HCT116 (cell line): ENCODE measurements around the gene NDUFB3.

Source experiments
- JUND ChIP-seq: IDR thresholded peaks from 2 replicates; pipeline ENCODE4 v1.6.1; 2012
- POLR2A ChIP-seq: IDR thresholded peaks from 2 replicates; pipeline ENCODE4 v1.7.0; 2011; ENCODE audit warnings: borderline replicate concordance; ENCODE audit not compliant: insufficient read depth, insufficient read length; ENCODE audit errors: extremely low read depth
- TF ChIP-seq, protein P1 (sequence below): IDR thresholded peaks from 2 replicates; pipeline ENCODE4 v1.6.1; 2012
- TF ChIP-seq, protein P2 (sequence below), 3 experiments: fragments of 200-600 bp in 1 of 3; sonication (generic) in 1 of 3; IDR thresholded peaks in 2 of 3; conservative IDR thresholded peaks in 1 of 3; 2 replicates each; pipeline ENCODE4 v1.5.1; 2012 to 2017; ENCODE audit warnings: low read depth in 2 of 3, low read length in 2 of 3, antibody characterized with exemption in 1 of 3, borderline replicate concordance in 1 of 3, control low read depth in 1 of 3, mild to moderate bottlenecking in 1 of 3, mixed read lengths in 1 of 3, mixed run types in 1 of 3, moderate library complexity in 1 of 3; ENCODE audit not compliant: insufficient read depth in 1 of 3

DNA sequence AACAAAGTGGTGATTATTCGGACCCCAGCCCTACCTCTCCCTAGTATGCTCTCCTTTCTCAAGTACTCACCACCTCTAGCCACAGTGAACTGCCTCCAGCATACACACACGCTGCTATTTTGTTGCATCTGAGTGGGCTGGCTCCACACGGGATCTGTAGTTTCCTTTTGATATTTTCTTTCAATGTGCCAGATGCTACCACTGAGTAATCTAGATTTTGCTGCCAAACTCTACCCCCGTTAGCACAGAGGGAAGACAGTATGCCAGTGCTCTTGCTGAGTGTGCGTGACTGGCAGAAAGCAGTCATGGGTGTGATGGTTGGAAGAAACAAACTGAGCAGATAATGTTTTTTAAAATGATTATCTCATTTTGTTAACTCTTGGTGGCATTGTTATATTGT, 55.8 kb downstream of the NDUFB3 start:
- TF ChIP-seq, protein P1, sequence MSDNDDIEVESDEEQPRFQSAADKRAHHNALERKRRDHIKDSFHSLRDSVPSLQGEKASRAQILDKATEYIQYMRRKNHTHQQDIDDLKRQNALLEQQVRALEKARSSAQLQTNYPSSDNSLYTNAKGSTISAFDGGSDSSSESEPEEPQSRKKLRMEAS, result no peak
- TF ChIP-seq, protein P2, sequence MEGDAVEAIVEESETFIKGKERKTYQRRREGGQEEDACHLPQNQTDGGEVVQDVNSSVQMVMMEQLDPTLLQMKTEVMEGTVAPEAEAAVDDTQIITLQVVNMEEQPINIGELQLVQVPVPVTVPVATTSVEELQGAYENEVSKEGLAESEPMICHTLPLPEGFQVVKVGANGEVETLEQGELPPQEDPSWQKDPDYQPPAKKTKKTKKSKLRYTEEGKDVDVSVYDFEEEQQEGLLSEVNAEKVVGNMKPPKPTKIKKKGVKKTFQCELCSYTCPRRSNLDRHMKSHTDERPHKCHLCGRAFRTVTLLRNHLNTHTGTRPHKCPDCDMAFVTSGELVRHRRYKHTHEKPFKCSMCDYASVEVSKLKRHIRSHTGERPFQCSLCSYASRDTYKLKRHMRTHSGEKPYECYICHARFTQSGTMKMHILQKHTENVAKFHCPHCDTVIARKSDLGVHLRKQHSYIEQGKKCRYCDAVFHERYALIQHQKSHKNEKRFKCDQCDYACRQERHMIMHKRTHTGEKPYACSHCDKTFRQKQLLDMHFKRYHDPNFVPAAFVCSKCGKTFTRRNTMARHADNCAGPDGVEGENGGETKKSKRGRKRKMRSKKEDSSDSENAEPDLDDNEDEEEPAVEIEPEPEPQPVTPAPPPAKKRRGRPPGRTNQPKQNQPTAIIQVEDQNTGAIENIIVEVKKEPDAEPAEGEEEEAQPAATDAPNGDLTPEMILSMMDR (IDR thresholded peaks at IDR 0.05 in 2 of 3, conservative IDR thresholded peaks at IDR 0.05 in 1 of 3; ENCODE audit: borderline replicate concordance in 1 of 3, insufficient read depth in 1 of 3, low read depth in 2 of 3, low read length in 2 of 3), result no peak
- TF ChIP-seq POLR2A (no peak), JUND (no peak)
